ENCODE measurements around the gene KDM4C.

DNA sequence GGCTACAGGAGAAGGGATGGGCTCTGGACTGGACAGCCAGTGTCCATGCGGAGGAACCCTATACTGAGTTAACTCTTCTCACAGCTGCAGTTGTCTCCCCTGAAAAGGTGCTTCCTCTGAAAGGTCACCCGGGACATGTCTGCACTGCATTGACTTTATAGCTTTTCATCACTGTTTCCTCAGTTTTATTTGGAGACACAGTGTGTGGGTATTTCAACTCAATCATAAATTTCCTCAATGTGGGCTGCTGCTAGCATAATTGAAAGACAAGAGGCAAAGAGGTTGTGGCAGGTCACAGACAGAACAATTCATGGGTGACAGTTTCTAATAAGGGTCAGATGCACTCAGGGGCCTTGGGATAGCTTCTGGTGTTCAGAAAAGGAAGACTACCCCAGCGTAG lies 336.8 kb downstream of the KDM4C start:
- TF ChIP-seq GABPA (IDR thresholded peaks at IDR 0.05; ENCODE audit: borderline replicate concordance, insufficient read depth, low read length) (no peak), TAF1 (IDR thresholded peaks at IDR 0.05; ENCODE audit: low read depth, low read length) (no peak), POLR2AphosphoS5 (IDR thresholded peaks at IDR 0.05; ENCODE audit: low read depth, low read length) (no peak), JUND (IDR thresholded peaks at IDR 0.05; ENCODE audit: low read length) (no peak), SP1 (IDR thresholded peaks at IDR 0.05; ENCODE audit: low read depth, low read length) (no peak), RFX5 (IDR thresholded peaks at IDR 0.05; ENCODE audit: borderline replicate concordance, low read depth, low read length) (no peak), NRF1 (IDR thresholded peaks at IDR 0.05; ENCODE audit: low read depth, low read length) (no peak), CEBPB (IDR thresholded peaks at IDR 0.05; ENCODE audit: low read depth, low read length) (no peak), CBX8 (IDR thresholded peaks at IDR 0.05; ENCODE audit: borderline replicate concordance, low read depth, low read length) (no peak)
- TF ChIP-seq, protein P1, sequence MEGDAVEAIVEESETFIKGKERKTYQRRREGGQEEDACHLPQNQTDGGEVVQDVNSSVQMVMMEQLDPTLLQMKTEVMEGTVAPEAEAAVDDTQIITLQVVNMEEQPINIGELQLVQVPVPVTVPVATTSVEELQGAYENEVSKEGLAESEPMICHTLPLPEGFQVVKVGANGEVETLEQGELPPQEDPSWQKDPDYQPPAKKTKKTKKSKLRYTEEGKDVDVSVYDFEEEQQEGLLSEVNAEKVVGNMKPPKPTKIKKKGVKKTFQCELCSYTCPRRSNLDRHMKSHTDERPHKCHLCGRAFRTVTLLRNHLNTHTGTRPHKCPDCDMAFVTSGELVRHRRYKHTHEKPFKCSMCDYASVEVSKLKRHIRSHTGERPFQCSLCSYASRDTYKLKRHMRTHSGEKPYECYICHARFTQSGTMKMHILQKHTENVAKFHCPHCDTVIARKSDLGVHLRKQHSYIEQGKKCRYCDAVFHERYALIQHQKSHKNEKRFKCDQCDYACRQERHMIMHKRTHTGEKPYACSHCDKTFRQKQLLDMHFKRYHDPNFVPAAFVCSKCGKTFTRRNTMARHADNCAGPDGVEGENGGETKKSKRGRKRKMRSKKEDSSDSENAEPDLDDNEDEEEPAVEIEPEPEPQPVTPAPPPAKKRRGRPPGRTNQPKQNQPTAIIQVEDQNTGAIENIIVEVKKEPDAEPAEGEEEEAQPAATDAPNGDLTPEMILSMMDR (IDR thresholded peaks at IDR 0.05; ENCODE audit: control extremely low read depth in 1 of 3, insufficient read depth in 1 of 3, low read depth in 1 of 3, low read length in 3 of 3): no peak
- TF ChIP-seq, protein P2, sequence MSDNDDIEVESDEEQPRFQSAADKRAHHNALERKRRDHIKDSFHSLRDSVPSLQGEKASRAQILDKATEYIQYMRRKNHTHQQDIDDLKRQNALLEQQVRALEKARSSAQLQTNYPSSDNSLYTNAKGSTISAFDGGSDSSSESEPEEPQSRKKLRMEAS (IDR thresholded peaks at IDR 0.05): no peak

Data from H1 (cell line).